Gastroesophageal sphincter (tissue), 4 donors: ENCODE measurements around the gene GALNT7. TPM values are rescaled to one million over a fixed set of nuclear protein-coding genes. Genes with fewer than 3 reads are reported as not detected.

Source experiments
- ATAC-seq: fragments of 150-250 bp; one replicate; pipeline ENCODE4 v1.9.1; 2016; ENCODE audit warnings: mild to moderate bottlenecking, moderate library complexity
- H3K27ac ChIP-seq, 4 donors: fragments of 200-600 bp; sonication (generic) in 3 of 4; 1 replicate in 3 of 4; 2 replicates in 1 of 4; pipeline ENCODE4 v1.5.1; 2016 to 2019
- H3K27me3 ChIP-seq: fragments of 200-600 bp; sonication (generic); one replicate; pipeline ENCODE4 v1.5.1; 2019
- H3K36me3 ChIP-seq, 2 donors: fragments of 200-600 bp; sonication (generic); one replicate each; pipeline ENCODE4 v1.5.1; 2019; ENCODE audit warnings: control low read depth in 1 of 2
- H3K4me1 ChIP-seq, 3 donors: fragments of 200-600 bp; sonication (generic); 1 replicate in 2 of 3; 2 replicates in 1 of 3; pipeline ENCODE4 v1.5.1; 2016 to 2019; ENCODE audit warnings: control low read depth in 2 of 3
- H3K4me3 ChIP-seq, 2 donors: fragments of 200-600 bp; sonication (generic); one replicate each; pipeline ENCODE4 v1.5.1; 2019; ENCODE audit warnings: mild to moderate bottlenecking in 1 of 2, moderate library complexity in 1 of 2
- H3K9me3 ChIP-seq, 3 donors: fragments of 200-600 bp; sonication (generic); one replicate each; pipeline ENCODE4 v1.5.1; 2017 to 2019; ENCODE audit warnings: control low read depth in 2 of 3
- CTCF ChIP-seq, 4 experiments: fragments of 200-600 bp in 2 of 4; fragments of 450-650 bp in 2 of 4; sonication (generic) in 1 of 4; IDR thresholded peaks; one replicate each; pipeline ENCODE4 v1.5.1; 2017 to 2019; ENCODE audit warnings: antibody characterized with exemption in 4 of 4, mild to moderate bottlenecking in 2 of 4, moderate library complexity in 2 of 4
- EP300 ChIP-seq: sonication (generic); formaldehyde crosslinking; IDR thresholded peaks from one replicate; pipeline ENCODE4 v1.6.1; 2017; ENCODE audit warnings: antibody characterized with exemption, mild to moderate bottlenecking
- POLR2A ChIP-seq, 2 donors: fragments of 450-650 bp; IDR thresholded peaks; one replicate each; pipeline ENCODE4 v1.6.1; 2017; ENCODE audit warnings: antibody characterized with exemption in 2 of 2, mild to moderate bottlenecking in 2 of 2, moderate library complexity in 1 of 2
- POLR2AphosphoS5 ChIP-seq: sonication (generic); formaldehyde crosslinking; IDR thresholded peaks from one replicate; pipeline ENCODE4 v1.6.1; 2017; ENCODE audit warnings: antibody characterized with exemption
- WGBS, 2 donors: methylation state at CpG; one replicate each; pipeline ENCODE4 v1.1.5; 2018; ENCODE audit warnings: low coverage in 1 of 2; 5-methylcytosine and 5-hydroxymethylcytosine counted together
- total RNA-seq, 4 donors: library from RNA; depleted of rRNA; stranded (reverse); fragments of >200 nt; gene quantifications; one replicate each; pipeline ENCODE4 v1.1.0, GENCODE V29; 2016

GALNT7 gene
- total RNA-seq, 4 donors from 2014 or later = 13.7 to 30.3 (median 17.5) TPM

- H3K4me1 ChIP-seq = peaks cover 0 to 17% (median 0%) of the 10 kb centered on the region in 3 donors
- no peaks in the 10 kb centered on the region for H3K36me3 ChIP-seq
- TF ChIP-seq CTCF (IDR thresholded peaks at IDR 0.05) = no peak
- TF ChIP-seq EP300 = no peak
- TF ChIP-seq POLR2AphosphoS5 = no peak
- TF ChIP-seq POLR2A (IDR thresholded peaks at IDR 0.05) = no peak
- 68 to 88% methylated on average over 2 of the region's 2 CpGs for WGBS, 2 donors
- H3K4me3 ChIP-seq = no peak overlapping the region
- no peak for ATAC-seq
- no peaks in the 10 kb centered on the region for H3K9me3 ChIP-seq
- no peaks in the 10 kb centered on the region for H3K27me3 ChIP-seq
- no peak overlapping the region for H3K27ac ChIP-seq
Measured at GRCh38 chr4:173262375-173262774, 93.8 kb downstream of the GALNT7 start.

GRCh38 chr4:173264245-173264644, 95.6 kb downstream of the GALNT7 start:
- Histone ChIP-seq H3K4me3 (no peak overlapping the region), H3K27ac (no peak overlapping the region), H3K4me1 (peaks cover 0 to 14% (median 0%) of the 10 kb centered on the region in 3 donors), H3K9me3 (no peaks in the 10 kb centered on the region), H3K27me3 (no peaks in the 10 kb centered on the region), H3K36me3 (no peaks in the 10 kb centered on the region)
- TF ChIP-seq POLR2AphosphoS5 (no peak), CTCF (IDR thresholded peaks at IDR 0.05) (no peak), POLR2A (IDR thresholded peaks at IDR 0.05) (no peak), EP300 (no peak)
- no peak for ATAC-seq
- WGBS, 2 donors = 41 to 78% methylated on average over 3 to 4 of the region's 4 CpGs

GRCh38 chr4:173264684-173265185, 96.1 kb downstream of the GALNT7 start:
- ATAC-seq = peak; percentile 51
- 13 to 26% methylated on average over 2 to 3 of the region's 5 CpGs for WGBS, 2 donors
- peaks cover 0 to 14% (median 0%) of the 10 kb centered on the region in 3 donors for H3K4me1 ChIP-seq
- no peak overlapping the region for H3K4me3 ChIP-seq
- H3K27ac ChIP-seq = no peak overlapping the region
- no peaks in the 10 kb centered on the region for H3K36me3 ChIP-seq
- H3K27me3 ChIP-seq = no peaks in the 10 kb centered on the region
- no peak for TF ChIP-seq POLR2A (IDR thresholded peaks at IDR 0.05)
- TF ChIP-seq POLR2AphosphoS5 = no peak
- TF ChIP-seq EP300 = no peak
- TF ChIP-seq CTCF (IDR thresholded peaks at IDR 0.05) = no peak
- H3K9me3 ChIP-seq = no peaks in the 10 kb centered on the region

- no peaks in the 10 kb centered on the region for H3K27me3 ChIP-seq
- peaks cover 0 to 22% (median 0%) of the 10 kb centered on the region in 3 donors for H3K4me1 ChIP-seq
- 95% methylated on average over 6 of the region's 6 CpGs; no CpG with 5 or more reads in 1 of the 2 donors for WGBS, 2 donors
- TF ChIP-seq POLR2AphosphoS5 = no peak
- no peak for TF ChIP-seq CTCF (IDR thresholded peaks at IDR 0.05)
- TF ChIP-seq EP300 = no peak
- TF ChIP-seq POLR2A (IDR thresholded peaks at IDR 0.05) = no peak
- H3K27ac ChIP-seq = no peak overlapping the region
- H3K9me3 ChIP-seq = no peaks in the 10 kb centered on the region
- H3K36me3 ChIP-seq = no peaks in the 10 kb centered on the region
- no peak for ATAC-seq
- no peak overlapping the region for H3K4me3 ChIP-seq
Measured at GRCh38 chr4:173265751-173266150, 97.1 kb downstream of the GALNT7 start.

- H3K36me3 ChIP-seq = no peaks in the 10 kb centered on the region
- no peak overlapping the region for H3K27ac ChIP-seq
- no peak for TF ChIP-seq EP300
- no peak for TF ChIP-seq CTCF (IDR thresholded peaks at IDR 0.05)
- TF ChIP-seq POLR2AphosphoS5 = no peak
- no peak for TF ChIP-seq POLR2A (IDR thresholded peaks at IDR 0.05)
- WGBS, 2 donors = 94% methylated on average over 2 of the region's 2 CpGs
- no peaks in the 10 kb centered on the region for H3K9me3 ChIP-seq
- H3K4me1 ChIP-seq = peaks cover 0 to 28% (median 0%) of the 10 kb centered on the region in 3 donors
- H3K27me3 ChIP-seq = no peaks in the 10 kb centered on the region
- no peak for ATAC-seq
- H3K4me3 ChIP-seq = no peak overlapping the region
Measured at GRCh38 chr4:173267711-173268110, 99.1 kb downstream of the GALNT7 start.
